ENCODE results near the gene HTRA3. TPM values are rescaled to one million over a fixed set of nuclear protein-coding genes. Genes with fewer than 3 reads are reported as not detected.

The HTRA3 gene
- total RNA-seq, 1 donor from 2014 or later, result 1.6 TPM

DNA sequence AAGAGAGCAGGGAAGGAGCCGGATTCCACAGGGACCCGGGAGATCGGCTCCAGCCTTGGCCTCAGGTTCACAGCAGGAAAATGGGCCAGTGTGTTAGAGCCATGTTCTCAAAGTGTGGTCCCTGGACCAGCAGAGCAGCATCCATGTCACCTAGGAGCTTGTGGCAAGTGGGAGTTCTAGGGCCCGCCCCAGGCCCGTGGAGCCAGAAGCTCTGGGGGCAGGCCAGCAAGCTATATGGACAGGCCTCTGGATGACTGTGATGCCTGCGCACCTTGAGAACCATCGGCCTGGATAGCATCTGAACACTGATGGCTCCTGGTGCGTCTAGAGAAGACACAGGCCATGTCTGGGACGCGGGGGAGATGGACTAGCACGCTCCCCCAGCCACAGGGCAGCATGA, 36.8 kb upstream of the HTRA3 start:
- TF ChIP-seq EZH2 (IDR thresholded peaks at IDR 0.05), result no peak
- TF ChIP-seq, protein P1, sequence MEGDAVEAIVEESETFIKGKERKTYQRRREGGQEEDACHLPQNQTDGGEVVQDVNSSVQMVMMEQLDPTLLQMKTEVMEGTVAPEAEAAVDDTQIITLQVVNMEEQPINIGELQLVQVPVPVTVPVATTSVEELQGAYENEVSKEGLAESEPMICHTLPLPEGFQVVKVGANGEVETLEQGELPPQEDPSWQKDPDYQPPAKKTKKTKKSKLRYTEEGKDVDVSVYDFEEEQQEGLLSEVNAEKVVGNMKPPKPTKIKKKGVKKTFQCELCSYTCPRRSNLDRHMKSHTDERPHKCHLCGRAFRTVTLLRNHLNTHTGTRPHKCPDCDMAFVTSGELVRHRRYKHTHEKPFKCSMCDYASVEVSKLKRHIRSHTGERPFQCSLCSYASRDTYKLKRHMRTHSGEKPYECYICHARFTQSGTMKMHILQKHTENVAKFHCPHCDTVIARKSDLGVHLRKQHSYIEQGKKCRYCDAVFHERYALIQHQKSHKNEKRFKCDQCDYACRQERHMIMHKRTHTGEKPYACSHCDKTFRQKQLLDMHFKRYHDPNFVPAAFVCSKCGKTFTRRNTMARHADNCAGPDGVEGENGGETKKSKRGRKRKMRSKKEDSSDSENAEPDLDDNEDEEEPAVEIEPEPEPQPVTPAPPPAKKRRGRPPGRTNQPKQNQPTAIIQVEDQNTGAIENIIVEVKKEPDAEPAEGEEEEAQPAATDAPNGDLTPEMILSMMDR (IDR thresholded peaks at IDR 0.05), result no peak
- Histone ChIP-seq H3K27me3 (no peaks in the 10 kb centered on the region), H3K4me3 (no peak overlapping the region), H3K27ac (no peak overlapping the region), H3F3A (ENCODE audit: low read depth) (no peaks in the 10 kb centered on the region), H2AFZ (replicated peaks) (no peak overlapping the region), H3K4me1 (no peaks in the 10 kb centered on the region), H3K4me2 (no peak overlapping the region), H3K9ac (no peak overlapping the region), H3K79me2 (ENCODE audit: low read depth) (no peaks in the 10 kb centered on the region), H3K9me3 (ENCODE audit: low read depth) (no peaks in the 10 kb centered on the region), H4K20me1 (ENCODE audit: low read depth) (no peaks in the 10 kb centered on the region), H3K36me3 (no peaks in the 10 kb centered on the region)
- Mint-ChIP-seq H3K36me3 (no peaks in the 10 kb centered on the region), H3K4me1 (peaks cover 6% of the 10 kb centered on the region), H3K4me3 (no peak overlapping the region), H3K9me3 (no peaks in the 10 kb centered on the region), H3K27ac (no peak overlapping the region), H3K27me3 (ENCODE audit: insufficient read depth, low read depth) (peaks cover 2% of the 10 kb centered on the region)
- DNase-seq (ENCODE audit: low spot score), result no peak

DNA sequence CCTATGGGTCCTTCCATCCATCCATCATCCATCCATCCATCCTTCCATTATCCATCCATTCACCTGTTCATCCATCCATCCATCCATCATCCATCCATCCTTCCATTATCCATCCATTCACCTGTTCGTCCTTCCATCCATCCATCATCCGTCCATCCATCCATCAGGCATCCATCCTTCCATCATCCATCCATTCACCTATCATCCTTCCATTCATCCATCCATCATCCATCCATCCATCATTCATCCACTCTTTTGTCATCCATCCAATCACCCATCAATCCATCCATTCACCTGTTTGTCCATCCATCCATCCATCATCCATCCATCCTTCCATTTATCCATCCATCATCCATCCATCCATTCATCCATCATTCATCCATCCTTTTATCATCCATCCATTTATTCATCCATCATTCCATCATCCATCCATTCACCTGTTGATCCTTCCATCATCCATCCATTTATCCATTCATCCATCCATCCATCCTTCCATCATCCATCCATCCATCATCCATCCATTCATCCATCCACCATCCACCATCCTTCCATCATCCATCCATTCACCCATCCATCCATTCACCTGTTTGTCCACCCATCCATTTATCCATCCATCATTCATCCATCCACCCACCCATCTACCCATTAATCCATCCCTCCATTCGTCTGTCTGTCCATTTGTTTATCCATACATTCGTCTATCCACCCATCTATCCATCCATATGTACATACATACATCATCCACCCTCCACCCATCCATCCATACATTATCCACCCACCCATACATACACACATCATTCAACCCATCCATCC, 35.7 kb upstream of the HTRA3 start:
- Histone ChIP-seq H3K27me3 (no peaks in the 10 kb centered on the region), H3K9ac (no peak overlapping the region), H3K4me2 (no peak overlapping the region), H3K4me3 (no peak overlapping the region), H3K9me3 (ENCODE audit: low read depth) (no peaks in the 10 kb centered on the region), H2AFZ (replicated peaks) (no peak overlapping the region), H3K4me1 (no peaks in the 10 kb centered on the region), H3K79me2 (ENCODE audit: low read depth) (no peaks in the 10 kb centered on the region), H3F3A (ENCODE audit: low read depth) (no peaks in the 10 kb centered on the region), H4K20me1 (ENCODE audit: low read depth) (no peaks in the 10 kb centered on the region), H3K27ac (no peak overlapping the region), H3K36me3 (no peaks in the 10 kb centered on the region)
- no peak for DNase-seq (ENCODE audit: low spot score)
- TF ChIP-seq EZH2phosphoT487 (IDR thresholded peaks at IDR 0.05) (no peak), EZH2 (IDR thresholded peaks at IDR 0.05) (no peak)
- TF ChIP-seq, protein P1 (IDR thresholded peaks at IDR 0.05), result no peak
- Mint-ChIP-seq H3K4me1 (peaks cover 6% of the 10 kb centered on the region), H3K4me3 (no peak overlapping the region), H3K9me3 (no peaks in the 10 kb centered on the region), H3K27me3 (ENCODE audit: insufficient read depth, low read depth) (peaks cover 2% of the 10 kb centered on the region), H3K36me3 (no peaks in the 10 kb centered on the region), H3K27ac (no peak overlapping the region)

DNA sequence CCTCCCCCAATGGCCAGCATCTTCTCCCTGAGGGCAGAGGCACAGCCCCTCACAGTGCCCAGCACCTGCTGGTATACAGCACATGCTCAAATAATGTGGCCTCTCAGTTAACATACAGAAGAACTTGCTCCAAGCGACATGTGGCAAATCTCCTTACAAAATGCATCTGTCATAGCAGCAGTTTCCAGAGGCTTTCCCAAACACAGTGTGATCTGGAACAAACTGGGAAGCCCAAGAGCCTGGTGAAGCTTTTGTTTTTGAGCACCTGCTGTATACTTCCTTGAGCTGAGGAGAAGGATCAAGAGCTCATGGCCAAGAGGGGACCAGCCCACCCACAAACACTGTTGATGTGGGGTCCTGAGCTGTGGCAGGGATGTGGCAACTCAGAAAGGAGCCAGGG, 34.8 kb upstream of the HTRA3 start:
- Mint-ChIP-seq H3K4me1 (peaks cover 3% of the 10 kb centered on the region), H3K9me3 (no peaks in the 10 kb centered on the region), H3K27me3 (ENCODE audit: insufficient read depth, low read depth) (peaks cover 3% of the 10 kb centered on the region), H3K36me3 (no peaks in the 10 kb centered on the region), H3K27ac (peak overlapping the region; percentile 32), H3K4me3 (no peak overlapping the region)
- H3F3A ChIP-seq (ENCODE audit: low read depth), result no peaks in the 10 kb centered on the region
- no peaks in the 10 kb centered on the region for H3K79me2 ChIP-seq (ENCODE audit: low read depth)
- H3K27ac ChIP-seq, result no peak overlapping the region
- H3K4me3 ChIP-seq, result no peak overlapping the region
- no peak overlapping the region for H3K9ac ChIP-seq
- no peaks in the 10 kb centered on the region for H3K9me3 ChIP-seq (ENCODE audit: low read depth)
- no peak overlapping the region for H3K4me2 ChIP-seq
- H3K4me1 ChIP-seq, result no peaks in the 10 kb centered on the region
- TF ChIP-seq, protein P1 (IDR thresholded peaks at IDR 0.05), result no peak
- TF ChIP-seq EZH2phosphoT487 (IDR thresholded peaks at IDR 0.05), result no peak
- TF ChIP-seq EZH2 (IDR thresholded peaks at IDR 0.05), result no peak
- DNase-seq (ENCODE audit: low spot score), result no peak
- no peaks in the 10 kb centered on the region for H3K36me3 ChIP-seq
- no peaks in the 10 kb centered on the region for H4K20me1 ChIP-seq (ENCODE audit: low read depth)
- H3K27me3 ChIP-seq, result no peaks in the 10 kb centered on the region
- no peak overlapping the region for H2AFZ ChIP-seq (replicated peaks)

Measured in neural progenitor cell (in vitro differentiated cells).